H1 (cell line): ENCODE data around the gene MORN4. TPM values are rescaled to one million over a fixed set of nuclear protein-coding genes. Genes with fewer than 3 reads are reported as not detected.

Experiments
- NANOG ChIP-seq: IDR thresholded peaks from 2 replicates; pipeline ENCODE4 v1.6.1; 2011; ENCODE audit warnings: low read length, low read depth, mild to moderate bottlenecking, inconsistent platforms; ENCODE audit not compliant: insufficient read depth, poor library complexity, severe bottlenecking
- TBP ChIP-seq: IDR thresholded peaks from 2 replicates; pipeline ENCODE4 v1.6.1; 2011; ENCODE audit warnings: low read depth, low read length, improper control_type of control experiment
- polyA plus RNA-seq, 7 experiments: library from polyadenylated mRNA; depleted of rRNA in 3 of 7; stranded (reverse) in 5 of 7; unstranded in 2 of 7; fragments of >200 nt in 5 of 7; fragments of 200-250 nt in 2 of 7; gene quantifications; 1 replicate in 5 of 7; 2 replicates in 1 of 7; 4 replicates in 1 of 7; pipeline versions ENCODE4 v1.2.1 to v1.2.3, GENCODE V29; 2011 to 2013; ENCODE audit warnings: missing spikeins in 2 of 7, mixed read lengths in 2 of 7
- total RNA-seq: library from RNA; stranded (reverse); fragmentation: NEBNext Ultra II Directional; extraction: Animal tissue kit (Norgen Biotek cat#: 25700); gene quantifications from 2 replicates; pipeline ENCODE4 v1.2.1, GENCODE V29; 2021

Gene MORN4
- total and polyA plus RNA-seq, 2 of the 8 experiments (the other 6 are each of a cell fraction or from before 2014, with no cell fraction given) = 13.6 to 22.0 TPM

GRCh38 chr10:97669571-97669970 is 36.3 kb upstream of the MORN4 start (continued):
- TF ChIP-seq TBP = no peak
- TF ChIP-seq NANOG = no peak
